Germinal center (tissue), 1 donor: ENCODE data around the gene NUCKS1.

Source experiments
- DNase-seq: peaks from one replicate; pipeline ENCODE4 v3.0.0; 2012; ENCODE audit warnings: mixed read lengths, low spot score

The NUCKS1 gene

GRCh38 chr1:205699416-205699815, 50.6 kb downstream of the NUCKS1 start:
- no peak for DNase-seq

- DNase-seq = no peak
These were observed 51.1 kb downstream of the NUCKS1 start for GRCh38 chr1:205698921-205699320.

GRCh38 chr1:205693421-205693991, 56.5 kb downstream of the NUCKS1 start:
- DNase-seq = peak; percentile 41

- no peak for DNase-seq
These were observed 57.6 kb downstream of the NUCKS1 start for GRCh38 chr1:205692423-205692822.

GRCh38 chr1:205690122-205690756, 59.7 kb downstream of the NUCKS1 start:
- DNase-seq = no peak

GRCh38 chr1:205689479-205689878, 60.5 kb downstream of the NUCKS1 start:
- no peak for DNase-seq

- no peak for DNase-seq
These were observed 61.6 kb downstream of the NUCKS1 start for GRCh38 chr1:205688171-205689080.

- DNase-seq = no peak
These were observed 62.7 kb downstream of the NUCKS1 start for GRCh38 chr1:205687242-205687641.

GRCh38 chr1:205681364-205681763, 68.6 kb downstream of the NUCKS1 start:
- DNase-seq = no peak

GRCh38 chr1:205680073-205680851, 69.7 kb downstream of the NUCKS1 start, which contains the start of gene SLC45A3:
TSS of gene SLC45A3 (minus strand) at chr1:205680509. CDS start at chr1:205664656, 15,853 bp downstream.
- DNase-seq = peak; percentile 70

- no peak for DNase-seq
These were observed 71.5 kb downstream of the NUCKS1 start for GRCh38 chr1:205678286-205679111.

GRCh38 chr1:205677167-205677566, 72.8 kb downstream of the NUCKS1 start:
- DNase-seq = no peak

- no peak for DNase-seq
These were observed 73.4 kb downstream of the NUCKS1 start for GRCh38 chr1:205676597-205676996.

GRCh38 chr1:205676002-205676401, 74.0 kb downstream of the NUCKS1 start:
- DNase-seq = no peak

GRCh38 chr1:205675247-205675646, 74.7 kb downstream of the NUCKS1 start:
- DNase-seq = no peak

GRCh38 chr1:205672970-205673369, 77.0 kb downstream of the NUCKS1 start:
- no peak for DNase-seq

- DNase-seq = no peak
These were observed 77.5 kb downstream of the NUCKS1 start for GRCh38 chr1:205672395-205672889.

- no peak for DNase-seq
These were observed 79.2 kb downstream of the NUCKS1 start for GRCh38 chr1:205670611-205671430.

GRCh38 chr1:205670150-205670446, 79.9 kb downstream of the NUCKS1 start:
- DNase-seq = no peak
